Common myeloid progenitor, CD34-positive (primary cell): ENCODE measurements around the gene GLRA3.

ENCODE experiments used
- CTCF ChIA-PET: fragments of 350-600 bp; sonication (Branson Sonifier 250); formaldehyde crosslinking; loops from one replicate; lab custom pipeline; 2021; ENCODE audit warnings: antibody characterized with exemption; lab: Charles Lee
- POLR2A ChIA-PET: fragments of 350-600 bp; sonication (Branson Sonifier 250); formaldehyde crosslinking; loops from one replicate; lab custom pipeline; 2021; ENCODE audit warnings: antibody characterized with exemption; lab: Charles Lee
- DNase-seq, 3 donors: peaks; one replicate each; pipeline versions ENCODE4 v3.0.0 to v3.0.0-alpha.2; 2013
- H3K27ac ChIP-seq, 2 experiments: 1 replicate in 1 of 2; 2 replicates in 1 of 2; pipeline ENCODE4 v1.7.0; 2013; ENCODE audit warnings: inconsistent platforms in 2 of 2, low read length in 2 of 2, mild to moderate bottlenecking in 2 of 2, low read depth in 1 of 2, moderate library complexity in 1 of 2; ENCODE audit not compliant: severe bottlenecking in 2 of 2, insufficient read depth in 1 of 2, poor library complexity in 1 of 2
- H3K27me3 ChIP-seq, 5 experiments: replicated peaks in 2 of 5; 1 replicate in 3 of 5; 2 replicates in 2 of 5; pipeline versions ENCODE4 v1.6.1 to v1.7.0; 2013; ENCODE audit warnings: low read length in 4 of 5, mild to moderate bottlenecking in 2 of 5, moderate library complexity in 2 of 5, inconsistent platforms in 1 of 5; ENCODE audit not compliant: insufficient read depth in 5 of 5, control insufficient read depth in 4 of 5
- H3K36me3 ChIP-seq, 4 experiments: 1 replicate in 2 of 4; 2 replicates in 2 of 4; pipeline versions ENCODE4 v1.6.1 to v1.7.0; 2013; ENCODE audit warnings: low read length in 3 of 4, control low read depth in 1 of 4, mild to moderate bottlenecking in 1 of 4; ENCODE audit not compliant: control insufficient read depth in 4 of 4, insufficient read depth in 4 of 4
- H3K4me1 ChIP-seq, 4 experiments: 1 replicate in 3 of 4; 2 replicates in 1 of 4; pipeline versions ENCODE4 v1.6.1 to v1.7.1; 2013; ENCODE audit warnings: low read length in 3 of 4, mild to moderate bottlenecking in 3 of 4, control low read depth in 1 of 4, inconsistent platforms in 1 of 4, moderate library complexity in 1 of 4; ENCODE audit not compliant: control insufficient read depth in 4 of 4, insufficient read depth in 4 of 4; ENCODE audit errors: control extremely low read depth in 1 of 4
- H3K4me3 ChIP-seq, 7 experiments: 1 replicate in 4 of 7; 2 replicates in 3 of 7; pipeline versions ENCODE4 v1.5.1 to v1.7.0; 2013; ENCODE audit warnings: mild to moderate bottlenecking in 7 of 7, low read length in 6 of 7, moderate library complexity in 6 of 7, inconsistent platforms in 2 of 7, low read depth in 2 of 7, control low read depth in 1 of 7; ENCODE audit not compliant: insufficient read depth in 4 of 7, control insufficient read depth in 1 of 7; ENCODE audit errors: extremely low read depth in 1 of 7
- H3K9me3 ChIP-seq, 5 experiments: 1 replicate in 4 of 5; 2 replicates in 1 of 5; pipeline versions ENCODE4 v1.6.1 to v1.7.1; 2013; ENCODE audit warnings: low read length in 4 of 5, mild to moderate bottlenecking in 2 of 5, inconsistent platforms in 1 of 5, low read depth in 1 of 5, moderate library complexity in 1 of 5; ENCODE audit not compliant: control insufficient read depth in 4 of 5, insufficient read depth in 2 of 5; ENCODE audit errors: control extremely low read depth in 1 of 5
- WGBS: methylation state at CpG from one replicate; pipeline ENCODE4 v1.1.5; 2013; ENCODE audit not compliant: insufficient coverage; 5-methylcytosine and 5-hydroxymethylcytosine counted together

The GLRA3 gene

DNA sequence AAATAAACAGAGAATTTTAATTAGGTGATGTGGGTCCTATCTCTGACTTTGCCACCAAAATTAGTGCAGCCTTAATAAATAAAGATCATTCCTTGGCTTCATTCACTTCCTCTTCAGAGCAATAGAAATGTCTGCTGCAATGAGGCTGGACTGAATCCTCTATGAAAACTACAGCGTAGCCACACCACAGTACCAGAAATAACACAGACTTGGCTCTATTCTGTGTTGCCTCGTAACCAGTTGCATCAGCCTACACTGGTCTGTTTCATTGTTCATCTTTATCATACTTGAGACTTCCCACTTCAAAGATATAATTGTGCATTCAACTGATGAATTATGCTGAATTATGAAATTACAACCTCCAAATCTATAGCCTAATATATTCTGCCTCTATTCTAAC is 15.8 kb downstream of the GLRA3 start:
- 100% methylated on average over 1 of the region's 2 CpGs for WGBS
- CTCF ChIA-PET: no interaction called here

DNA sequence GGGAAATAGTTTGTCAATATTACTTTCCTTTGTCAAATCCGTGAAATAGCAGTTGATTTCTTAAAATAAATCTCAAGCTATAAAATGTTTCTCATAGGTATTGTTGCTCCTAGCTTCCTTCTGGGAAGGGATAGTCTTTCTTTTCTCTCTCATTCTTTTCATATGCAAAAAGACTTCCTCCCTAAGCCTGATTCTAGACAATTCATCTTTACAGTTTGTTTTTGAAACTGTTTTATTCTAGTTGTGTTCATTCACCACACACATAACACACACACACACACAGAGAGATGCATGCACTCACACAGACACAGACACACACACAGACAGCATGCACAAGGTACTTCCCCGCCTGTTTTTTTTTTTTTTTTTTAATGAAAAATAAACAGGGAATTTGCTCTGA is 18.2 kb downstream of the GLRA3 start:
- no peak overlapping the region for H3K27ac ChIP-seq
- H3K36me3 ChIP-seq: no peaks in the 10 kb centered on the region
- ChIA-PET POLR2A (no interaction called here), CTCF (no interaction called here)
- no CpG with 5 or more reads among the region's 2 CpGs for WGBS
- H3K4me3 ChIP-seq: no peak overlapping the region
- H3K27me3 ChIP-seq: no peaks in the 10 kb centered on the region
- peaks cover 0 to 1% (median 0%) of the 10 kb centered on the region in 5 experiments for H3K9me3 ChIP-seq
- H3K4me1 ChIP-seq: no peaks in the 10 kb centered on the region
- no peak for DNase-seq

More for the DNA sequence above, 15.8 kb downstream of the GLRA3 start:
- Histone ChIP-seq H3K4me3 (no peak overlapping the region), H3K4me1 (no peaks in the 10 kb centered on the region), H3K27me3 (no peaks in the 10 kb centered on the region), H3K36me3 (no peaks in the 10 kb centered on the region), H3K9me3 (no peaks in the 10 kb centered on the region), H3K27ac (no peak overlapping the region)
- POLR2A ChIA-PET: no interaction called here
- no peak for DNase-seq

DNA sequence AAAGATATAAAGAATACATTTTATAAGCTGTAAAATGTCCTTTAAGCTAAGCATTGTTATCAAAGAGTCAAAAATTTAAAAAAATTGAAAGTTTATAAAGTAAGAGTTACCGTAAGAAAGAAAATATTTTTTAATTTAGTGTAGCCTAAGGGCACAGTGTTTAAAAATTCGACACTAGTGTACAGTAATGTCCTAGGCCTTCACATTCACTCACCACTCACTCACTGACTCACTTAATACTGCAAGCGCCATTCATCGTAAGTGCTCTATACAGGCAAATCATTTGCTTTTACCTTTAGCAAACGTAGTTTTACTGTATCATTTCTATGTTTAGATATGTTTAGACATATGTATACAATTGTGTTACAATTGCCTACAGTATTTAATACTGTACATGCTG is 20.2 kb downstream of the GLRA3 start:
- DNase-seq: no peak
- H3K27me3 ChIP-seq: no peaks in the 10 kb centered on the region
- no peak overlapping the region for H3K27ac ChIP-seq
- ChIA-PET CTCF (no interaction called here), POLR2A (no interaction called here)
- no peaks in the 10 kb centered on the region for H3K4me1 ChIP-seq
- peaks cover 0 to 1% (median 0%) of the 10 kb centered on the region in 5 experiments for H3K9me3 ChIP-seq
- H3K36me3 ChIP-seq: no peaks in the 10 kb centered on the region
- H3K4me3 ChIP-seq: no peak overlapping the region
- 100% methylated on average over 1 of the region's 5 CpGs for WGBS

DNA sequence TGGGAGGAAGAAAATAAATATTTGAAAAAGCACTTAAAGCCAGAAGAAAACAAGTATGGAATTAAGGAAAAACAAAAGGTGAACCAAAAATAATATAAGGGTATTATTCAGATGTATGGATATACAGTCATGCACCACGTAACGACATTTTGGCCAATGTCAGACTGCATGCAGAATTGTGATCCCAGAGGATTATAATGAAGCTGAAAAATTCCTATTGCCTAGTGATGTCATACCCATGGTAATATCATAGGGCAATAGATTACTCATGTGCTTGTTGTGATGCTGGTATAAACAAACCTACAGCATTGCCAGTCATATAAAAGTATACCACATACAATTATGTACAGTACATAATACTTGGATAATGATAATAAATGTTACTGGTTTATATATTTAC is 20.9 kb downstream of the GLRA3 start:
- Histone ChIP-seq H3K4me3 (no peak overlapping the region), H3K27me3 (no peaks in the 10 kb centered on the region), H3K27ac (no peak overlapping the region), H3K36me3 (no peaks in the 10 kb centered on the region), H3K9me3 (peaks cover 0 to 1% (median 0%) of the 10 kb centered on the region in 5 experiments), H3K4me1 (no peaks in the 10 kb centered on the region)
- no peak for DNase-seq
- CTCF ChIA-PET: no interaction called here
- 100% methylated on average over 2 of the region's 2 CpGs for WGBS
- POLR2A ChIA-PET: no interaction called here

DNA sequence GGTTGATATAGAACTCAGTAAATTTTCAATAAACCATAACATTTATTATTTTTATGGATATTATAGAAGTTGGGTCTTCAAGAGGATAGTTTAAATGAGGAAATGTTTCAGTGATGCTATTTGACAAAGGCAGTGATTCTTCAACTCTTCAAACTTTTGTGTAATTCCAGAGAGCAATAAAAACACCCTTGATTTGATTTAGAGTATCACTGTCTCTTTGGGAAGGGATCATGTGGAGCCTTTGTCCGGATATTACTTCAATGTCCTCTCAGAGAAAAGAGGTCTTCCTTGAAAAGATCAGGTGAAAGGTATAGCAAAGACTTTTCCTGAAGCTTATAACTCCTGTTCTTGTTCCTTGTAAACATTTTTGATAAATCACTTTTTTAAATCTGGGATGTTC is 23.3 kb downstream of the GLRA3 start:
- Histone ChIP-seq H3K4me3 (no peak overlapping the region), H3K27ac (no peak overlapping the region), H3K36me3 (no peaks in the 10 kb centered on the region), H3K27me3 (no peaks in the 10 kb centered on the region), H3K9me3 (peaks cover 0 to 1% (median 0%) of the 10 kb centered on the region in 5 experiments), H3K4me1 (no peaks in the 10 kb centered on the region)
- POLR2A ChIA-PET: no interaction called here
- CTCF ChIA-PET: no interaction called here
- no peak for DNase-seq
- WGBS: 100% methylated on average over 1 of the region's 1 CpG

DNA sequence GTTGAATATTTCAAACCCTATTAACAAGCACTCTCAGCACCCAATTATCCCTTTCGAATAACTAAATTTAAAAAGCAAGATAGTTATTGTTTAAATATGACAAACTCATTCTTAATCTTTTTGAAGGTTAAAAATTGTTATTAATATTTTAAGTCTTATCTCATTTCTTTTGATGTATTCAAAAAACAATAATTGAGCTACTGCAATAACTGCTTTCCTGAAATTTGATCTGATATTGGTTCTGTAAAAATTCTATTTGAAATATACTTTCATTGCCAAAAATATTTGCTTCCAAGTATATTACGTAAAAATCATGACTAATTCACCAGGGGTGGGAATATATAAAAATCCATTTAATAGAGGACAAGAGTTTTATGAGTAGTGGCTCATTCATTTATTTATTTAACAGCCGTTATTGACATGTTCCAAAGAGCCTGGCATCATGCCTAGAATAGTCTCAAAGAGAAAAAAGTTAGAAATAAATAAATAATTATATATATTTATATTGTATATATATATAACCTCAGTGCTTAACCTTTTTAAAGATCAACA is 34.4 kb downstream of the GLRA3 start:
- Histone ChIP-seq H3K27ac (no peak overlapping the region), H3K4me1 (no peaks in the 10 kb centered on the region), H3K27me3 (no peaks in the 10 kb centered on the region), H3K36me3 (no peaks in the 10 kb centered on the region), H3K9me3 (no peaks in the 10 kb centered on the region), H3K4me3 (no peak overlapping the region)
- CTCF ChIA-PET: no interaction called here
- WGBS: no CpG with 5 or more reads among the region's 3 CpGs
- POLR2A ChIA-PET: no interaction called here
- no peak for DNase-seq

DNA sequence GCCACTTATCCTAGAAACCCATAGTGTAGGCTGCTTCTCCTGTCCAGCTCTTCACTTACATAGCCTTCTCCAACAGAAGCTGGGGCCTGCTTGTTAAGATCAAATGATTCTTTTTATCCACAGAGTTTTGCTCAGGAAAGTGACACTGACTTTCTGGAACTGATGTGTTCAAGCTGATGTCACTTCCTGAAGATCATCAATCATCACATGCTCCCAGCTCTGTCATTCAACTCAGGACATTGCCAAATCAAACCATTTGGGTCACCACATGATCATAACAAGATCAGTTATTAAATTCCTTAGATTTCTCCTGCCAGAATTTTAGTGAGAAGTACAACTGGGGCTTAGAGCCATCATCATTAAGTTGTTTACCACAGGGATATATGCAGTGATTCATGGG is 39.4 kb downstream of the GLRA3 start:
- Histone ChIP-seq H3K9me3 (no peaks in the 10 kb centered on the region), H3K4me3 (no peak overlapping the region), H3K36me3 (no peaks in the 10 kb centered on the region), H3K27ac (no peak overlapping the region), H3K4me1 (no peaks in the 10 kb centered on the region), H3K27me3 (no peaks in the 10 kb centered on the region)
- POLR2A ChIA-PET: no interaction called here
- DNase-seq: no peak
- CTCF ChIA-PET: interaction anchor here (0.6 kb wide), 1 partner anchor 9 kb away, joined by 3 read pairs; no protein-coding TSS in a partner anchor
